ENCODE measurements around the gene KCNA10. TPM values are rescaled to one million over a fixed set of nuclear protein-coding genes. Genes with fewer than 3 reads are reported as not detected.

Gene KCNA10
- total RNA-seq = not detected

DNA sequence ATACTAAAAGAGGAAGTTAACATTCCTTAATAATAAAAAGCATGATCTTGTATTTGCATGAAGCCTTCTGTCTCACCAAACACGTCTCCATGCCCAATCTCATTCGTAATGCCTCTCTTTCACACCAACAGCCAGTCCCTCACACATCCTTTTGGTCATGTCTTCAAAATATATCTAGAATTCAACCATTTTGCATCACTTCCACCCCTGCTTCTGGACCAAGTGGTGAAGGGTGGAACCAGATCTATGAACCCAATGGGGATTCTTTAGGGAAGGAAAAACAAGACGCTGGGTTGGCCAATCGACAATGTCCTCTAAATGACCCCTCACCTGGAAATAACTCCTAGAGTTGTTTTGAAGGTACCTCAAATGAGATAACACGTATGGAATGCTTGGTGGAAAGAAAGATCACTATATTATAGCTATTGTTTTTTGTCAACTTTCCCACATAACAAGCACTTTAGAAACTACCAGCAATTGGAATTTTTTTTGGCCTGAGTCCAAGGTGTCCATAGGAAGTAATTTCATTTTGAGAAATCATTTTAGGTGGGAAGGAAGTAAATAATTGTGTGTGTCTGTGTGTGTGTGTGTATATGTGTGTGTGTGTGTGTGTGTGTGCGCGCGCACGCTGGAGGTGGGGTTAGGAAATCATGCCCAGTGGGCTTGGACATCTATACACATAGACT lies at the start of gene KCNA10:
Gene KCNA10, minus strand, starts transcription at position 51 of the 686 bp plus-strand sequence. CDS start 388 bp downstream, outside the sequence.
- no peak for DNase-seq

DNA sequence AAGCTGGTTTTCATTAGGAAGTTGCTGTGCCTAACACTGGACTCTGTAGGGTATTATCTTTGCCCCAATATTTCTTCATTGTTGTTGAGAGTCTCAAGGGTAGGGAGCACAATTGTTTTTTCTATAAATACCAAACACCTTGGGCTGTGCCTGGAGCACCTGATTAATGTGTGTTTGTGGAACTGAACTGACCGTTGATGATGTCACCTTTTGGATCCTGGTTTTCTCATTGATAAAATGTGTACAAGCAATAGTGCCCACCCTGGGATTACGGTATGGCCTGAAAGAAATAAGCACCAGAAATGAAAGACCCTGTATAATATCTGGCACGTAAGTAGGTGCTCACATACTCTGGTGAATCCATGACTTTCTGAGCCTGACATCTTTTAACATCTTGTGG lies 47.9 kb upstream of the KCNA10 start:
- no peak for DNase-seq

DNA sequence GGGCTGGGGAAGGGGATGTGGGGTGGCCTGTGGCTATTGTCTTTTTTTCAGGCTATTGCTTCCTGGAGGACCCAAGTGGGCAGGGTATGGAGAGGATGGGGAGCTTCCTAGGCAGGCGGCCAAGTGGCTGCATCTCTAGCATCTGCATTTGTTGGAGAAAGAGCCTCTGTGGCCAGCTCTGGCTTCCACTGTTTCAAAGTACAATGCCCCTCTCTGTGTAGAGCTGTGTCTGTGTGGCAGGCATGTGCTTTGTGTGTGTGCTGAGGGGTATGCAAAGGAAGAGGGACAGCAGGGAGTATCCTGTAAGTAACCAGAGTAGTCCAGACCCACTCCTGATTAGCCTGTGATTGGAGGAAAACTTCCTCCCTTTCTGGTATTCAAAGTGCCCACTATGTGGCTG lies 46.6 kb upstream of the KCNA10 start:
- peak; percentile 74 for DNase-seq

DNA sequence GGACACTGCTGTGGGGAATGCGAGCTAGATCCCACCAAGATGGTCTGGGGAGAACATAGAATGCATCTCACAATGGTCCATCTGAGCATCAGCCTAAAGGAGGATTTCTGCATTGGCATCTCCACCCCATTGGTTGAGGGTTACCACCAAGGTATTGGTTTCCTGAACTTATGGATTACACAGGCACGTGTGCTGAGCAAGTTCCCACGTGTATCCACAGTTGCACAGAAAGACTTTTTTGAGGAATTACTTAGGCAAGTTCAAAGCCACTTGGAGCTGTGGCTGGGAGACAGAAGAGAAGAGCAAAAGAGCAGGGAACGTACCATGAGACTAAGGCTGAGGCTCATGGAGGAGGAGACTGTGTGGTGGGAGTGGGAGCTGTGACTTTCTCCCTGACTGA lies 44.1 kb upstream of the KCNA10 start:
- DNase-seq = no peak

DNA sequence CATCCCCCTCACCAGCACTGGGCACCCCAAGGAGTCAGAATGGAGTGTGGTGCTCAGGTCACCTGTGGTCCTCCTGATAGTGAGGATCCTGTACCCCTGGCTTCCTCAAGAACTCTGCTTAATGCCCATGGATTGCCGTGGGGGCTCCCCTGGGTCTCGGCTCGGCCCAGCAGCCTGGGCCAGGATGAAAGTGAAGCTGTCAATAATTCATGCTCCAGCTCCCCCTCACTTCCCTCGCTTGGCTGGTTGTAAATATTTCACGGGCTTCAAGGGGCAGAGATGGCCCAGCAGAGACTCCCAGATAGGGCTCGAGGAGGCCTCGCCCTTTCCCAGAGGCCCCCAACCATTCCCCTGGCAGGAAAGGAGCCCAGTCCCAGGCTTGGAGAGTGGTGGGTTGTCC lies 42.6 kb upstream of the KCNA10 start:
- no peak for DNase-seq

DNA sequence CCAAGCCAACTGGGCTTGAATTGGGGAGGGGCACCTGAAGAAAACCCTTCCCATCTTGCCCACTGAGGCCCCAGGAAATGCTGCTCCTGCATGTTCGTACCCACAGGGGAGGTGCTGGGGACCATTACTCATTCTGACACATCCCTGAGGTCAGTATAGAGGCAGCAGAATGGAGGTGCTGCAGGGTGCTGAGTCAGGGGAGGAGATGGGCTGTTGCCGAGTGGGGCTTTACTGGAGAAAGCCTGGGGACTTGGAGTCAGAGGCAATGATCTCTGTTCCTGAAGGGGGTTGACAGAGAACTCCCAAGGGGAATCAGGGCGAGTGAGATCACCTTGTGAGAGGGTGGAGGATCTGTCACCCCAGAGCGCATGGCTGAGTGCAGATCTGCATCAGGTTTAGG lies 40.2 kb upstream of the KCNA10 start:
- DNase-seq = no peak

DNA sequence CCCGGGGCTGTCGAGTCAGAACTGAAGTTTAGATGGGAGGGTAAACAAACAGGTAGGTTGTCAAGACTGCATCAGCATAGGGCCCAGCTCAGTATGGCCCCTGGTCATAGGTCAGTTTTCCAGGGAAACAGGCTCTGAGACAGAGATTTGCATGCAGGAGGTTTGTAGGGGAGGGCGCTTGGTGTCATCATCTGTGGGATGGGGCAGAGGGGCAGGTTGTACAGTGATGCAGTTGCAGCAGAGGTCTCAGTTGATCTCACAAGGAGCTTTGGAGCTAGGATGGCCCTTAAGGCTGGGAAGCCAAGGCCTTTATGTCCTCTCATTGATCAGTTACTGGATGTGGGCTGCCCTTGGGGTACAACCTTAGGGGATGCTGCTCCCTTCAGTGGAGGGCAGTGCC lies 38.5 kb upstream of the KCNA10 start:
- no peak for DNase-seq

DNA sequence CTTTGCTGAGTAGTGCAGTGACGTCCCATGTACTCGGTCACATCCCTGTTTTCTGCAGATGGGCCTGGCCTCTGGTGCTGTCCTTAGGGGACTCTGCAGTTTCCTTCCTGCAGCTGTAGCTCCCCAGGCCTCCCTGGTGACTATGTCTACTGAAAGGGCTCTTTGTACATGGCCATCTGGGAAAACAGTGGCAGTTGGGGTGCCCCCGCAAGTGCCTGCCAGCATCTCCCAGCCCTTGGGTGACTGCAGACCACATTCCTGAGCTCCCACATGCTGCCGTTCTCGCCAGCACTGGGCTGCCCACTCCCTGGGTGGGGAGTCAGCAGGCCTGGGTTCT lies 37.5 kb upstream of the KCNA10 start:
- peak; percentile 81 for DNase-seq

DNA sequence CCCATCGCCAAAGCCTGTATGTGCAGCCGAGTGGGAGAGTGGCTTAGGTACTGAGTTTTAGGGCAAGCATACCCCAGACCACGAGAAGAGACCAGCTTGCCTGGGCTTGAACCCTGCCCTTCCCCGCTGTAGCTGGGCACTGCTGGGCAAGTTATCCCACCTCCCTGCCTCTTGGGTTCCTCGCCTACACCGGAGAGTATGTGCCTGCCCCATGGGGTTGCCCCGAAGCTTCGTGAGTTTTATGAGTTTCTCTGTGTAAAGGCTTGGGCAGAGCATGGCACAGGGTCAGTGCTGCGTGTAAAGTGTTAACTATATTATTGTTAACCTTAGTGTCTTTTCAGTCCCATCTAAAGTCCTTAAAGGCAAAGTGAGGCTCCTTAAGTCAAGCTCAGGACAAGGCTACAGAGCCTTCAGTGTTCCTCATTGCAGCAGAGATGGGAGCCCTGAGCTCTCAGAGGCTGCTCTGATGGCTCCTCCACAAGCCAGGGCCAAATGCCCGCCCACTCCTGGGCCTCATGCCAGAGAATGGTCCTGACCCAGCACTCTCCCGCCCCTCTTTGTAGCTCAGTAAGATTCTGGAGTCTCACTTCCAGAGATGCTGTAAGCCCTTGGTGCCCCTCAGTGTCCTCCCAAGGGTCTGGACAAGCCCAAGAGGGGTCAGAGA lies 37.0 kb upstream of the KCNA10 start:
- DNase-seq = peak; percentile 81

DNA sequence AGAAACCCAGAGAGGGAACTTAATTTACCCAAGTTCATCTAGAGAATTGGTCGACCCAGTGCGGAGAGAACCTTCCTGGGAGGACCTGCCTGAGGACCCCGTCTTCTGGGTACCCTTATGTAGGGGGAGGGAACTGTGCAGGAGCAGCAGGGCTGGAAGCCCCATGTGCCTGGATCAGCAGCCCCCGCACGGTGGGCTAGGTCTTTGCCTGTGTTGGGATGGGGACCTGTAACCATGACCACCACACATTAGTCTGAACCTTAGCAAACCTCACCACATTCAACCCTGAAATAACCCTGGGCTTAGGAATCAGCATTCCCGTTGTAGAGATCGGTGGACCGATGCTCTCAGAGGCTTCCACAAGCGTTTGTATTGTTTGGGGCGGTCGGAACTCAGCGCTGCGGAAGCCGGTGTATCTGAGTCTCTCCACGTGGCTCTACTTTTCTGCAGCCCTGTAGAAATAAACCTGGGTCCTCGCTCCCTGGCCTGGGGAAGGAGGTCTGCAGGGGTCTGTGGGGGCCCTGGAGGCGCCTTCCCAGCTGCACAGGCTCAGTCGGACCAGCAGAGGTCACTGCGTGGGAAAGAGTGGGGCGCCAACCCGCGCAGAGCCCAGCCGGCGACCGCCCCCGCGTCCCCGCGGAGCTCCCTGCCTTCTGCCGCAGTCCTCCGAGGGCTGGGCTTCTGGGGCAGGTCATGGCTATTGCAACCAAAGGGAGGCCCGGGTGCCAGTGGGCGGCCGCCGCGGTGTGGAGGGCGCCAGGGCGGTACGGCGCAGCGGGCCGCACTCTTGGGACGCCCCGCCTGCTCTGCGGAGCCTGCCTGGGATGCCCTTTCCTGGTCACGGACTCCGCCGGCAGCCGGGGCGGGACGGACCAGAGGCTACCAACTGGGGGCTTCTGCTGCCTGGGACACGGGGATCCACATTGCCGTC lies 36.2 kb upstream of the KCNA10 start:
- peak; percentile 64 for DNase-seq

DNA sequence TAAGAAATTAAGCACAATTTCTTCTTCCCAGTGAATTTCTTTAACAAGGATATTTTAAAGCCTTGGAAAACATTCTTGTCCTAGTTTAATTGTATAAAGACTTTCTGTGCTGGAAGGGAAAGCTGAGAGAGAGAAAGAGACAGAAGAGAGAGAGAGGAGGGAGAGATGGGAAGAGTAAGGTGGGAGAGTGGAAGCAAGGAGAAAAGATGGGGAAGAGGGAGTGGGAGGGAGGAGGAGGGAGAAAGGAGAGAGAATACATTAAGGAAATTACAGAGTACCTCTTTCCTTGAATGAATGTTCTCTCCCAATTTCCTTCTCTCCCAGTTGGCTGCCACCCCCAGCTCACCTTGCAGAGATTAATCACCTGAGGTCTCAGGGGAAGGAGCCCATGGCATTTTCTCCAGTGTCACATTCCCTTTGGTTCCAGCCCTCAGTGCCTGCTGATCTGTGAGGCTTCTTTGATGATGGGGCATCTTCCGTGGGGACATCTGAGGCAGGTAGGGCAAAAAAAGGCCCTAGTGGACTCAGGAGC lies 32.4 kb upstream of the KCNA10 start:
- no peak for DNase-seq

DNA sequence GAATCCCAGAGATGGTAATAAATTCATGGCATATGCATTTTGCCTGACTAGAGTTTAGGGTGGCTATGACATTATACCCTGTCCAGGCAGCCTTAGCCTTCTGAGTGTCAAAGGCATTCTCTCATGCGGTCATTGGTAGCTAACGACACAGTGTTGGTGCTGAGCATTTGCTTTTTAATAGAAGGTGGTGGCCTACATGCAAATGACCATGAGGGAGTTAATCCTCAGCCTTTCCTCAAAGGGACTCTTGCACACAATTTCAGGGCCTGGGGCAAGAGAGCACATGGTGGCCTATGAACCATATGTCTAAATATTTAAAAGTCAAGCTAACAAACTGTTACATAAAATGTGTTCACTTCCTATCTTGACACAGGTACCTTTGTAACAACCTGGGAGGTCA lies 30.9 kb upstream of the KCNA10 start:
- DNase-seq = no peak

DNA sequence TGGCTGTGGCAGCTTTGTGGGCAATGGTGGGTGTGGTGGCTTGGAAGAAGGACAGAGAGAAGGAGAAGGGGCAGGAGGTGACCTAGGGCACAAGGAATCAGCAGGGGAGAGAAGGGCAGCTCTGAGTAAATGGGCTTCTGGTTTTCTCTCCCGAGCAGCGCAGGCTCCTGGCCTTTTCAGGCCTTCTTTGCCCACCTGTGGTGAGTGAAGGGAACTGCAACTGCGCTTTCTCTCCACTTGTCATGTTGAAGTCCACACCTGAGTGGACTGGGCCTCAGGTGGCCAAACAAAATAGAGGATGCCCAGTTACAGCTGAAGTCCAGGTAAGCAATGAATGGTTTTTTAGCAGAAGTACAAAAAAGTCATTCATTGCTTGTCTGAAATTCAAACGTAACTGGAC lies 29.4 kb upstream of the KCNA10 start:
- DNase-seq = no peak

DNA sequence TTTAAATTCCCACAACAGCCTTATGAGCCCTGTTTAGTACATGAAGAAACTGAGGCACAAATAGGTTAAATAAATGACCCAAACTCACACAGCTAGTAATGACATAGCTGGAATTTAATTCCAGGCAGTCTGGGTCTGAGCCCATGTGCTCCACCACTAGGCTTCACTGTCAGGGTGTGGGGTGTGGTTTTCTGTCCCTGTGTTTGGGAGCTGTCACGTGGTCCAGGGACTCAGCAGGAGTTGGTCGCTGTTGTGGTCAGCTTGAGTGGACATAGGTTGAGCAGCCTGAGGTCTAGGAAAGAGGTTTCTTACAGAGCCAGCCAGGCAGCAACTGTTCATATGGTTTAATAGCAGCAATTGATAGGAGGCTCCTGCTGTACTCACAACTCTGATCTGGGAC lies 28.0 kb upstream of the KCNA10 start:
- DNase-seq = no peak

DNA sequence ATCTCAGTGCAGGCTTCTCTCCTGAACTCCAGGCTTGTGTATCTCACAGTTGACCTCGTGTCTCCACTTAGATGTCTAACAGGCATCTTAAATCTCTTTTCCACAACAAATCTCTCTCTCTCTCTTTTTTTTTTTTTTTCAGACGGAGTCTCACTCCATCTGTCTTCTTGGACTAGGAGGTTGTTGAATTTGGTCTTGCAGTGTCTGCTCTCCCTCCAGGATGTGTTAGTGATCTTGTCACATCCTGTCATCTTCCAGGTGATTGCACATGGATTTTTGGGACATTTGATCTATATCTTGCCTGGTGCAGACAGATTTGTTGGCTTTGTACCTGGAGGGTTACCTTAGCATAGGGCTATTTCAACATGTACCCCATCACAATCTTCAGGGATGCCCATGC lies 26.5 kb upstream of the KCNA10 start:
- DNase-seq = no peak

DNA sequence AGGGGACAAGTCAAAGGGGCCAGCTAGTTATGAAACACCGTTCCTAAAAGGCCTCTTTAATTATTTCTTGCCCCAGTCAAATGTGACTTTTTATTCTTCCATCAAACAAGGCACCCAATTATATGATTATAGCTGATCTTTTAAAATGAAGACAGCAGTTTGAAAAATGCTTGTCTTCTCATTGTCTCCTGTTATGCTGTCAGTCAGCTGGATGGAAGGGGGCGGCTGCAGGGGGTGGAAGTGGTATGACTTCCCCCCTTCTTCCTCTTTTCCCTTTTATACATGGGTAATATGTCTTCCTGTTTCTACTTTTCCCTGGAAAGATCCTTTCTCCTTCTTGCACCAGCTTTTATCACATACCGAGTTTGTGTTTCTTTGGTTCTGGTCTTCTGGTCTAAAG lies 25.8 kb upstream of the KCNA10 start:
- no peak for DNase-seq

DNA sequence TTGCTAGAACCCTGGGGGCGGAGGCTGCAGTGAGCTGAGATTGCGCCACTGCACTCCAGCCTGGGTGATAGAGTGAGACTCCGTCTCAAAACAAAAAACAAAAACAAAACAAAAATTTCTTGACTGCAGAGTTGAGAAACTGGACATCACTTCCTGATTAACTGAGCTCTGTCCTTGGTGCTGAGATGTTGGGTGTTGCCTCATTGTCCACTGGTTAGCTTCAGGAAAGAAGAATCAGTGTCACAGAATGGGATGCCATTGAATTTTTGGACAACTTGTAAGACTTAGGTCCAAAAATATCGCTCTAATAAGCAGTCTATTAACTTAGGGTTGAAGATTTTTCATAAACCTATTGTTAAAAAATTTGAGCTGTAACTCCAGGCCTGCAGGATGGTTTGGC lies 23.8 kb upstream of the KCNA10 start:
- no peak for DNase-seq

DNA sequence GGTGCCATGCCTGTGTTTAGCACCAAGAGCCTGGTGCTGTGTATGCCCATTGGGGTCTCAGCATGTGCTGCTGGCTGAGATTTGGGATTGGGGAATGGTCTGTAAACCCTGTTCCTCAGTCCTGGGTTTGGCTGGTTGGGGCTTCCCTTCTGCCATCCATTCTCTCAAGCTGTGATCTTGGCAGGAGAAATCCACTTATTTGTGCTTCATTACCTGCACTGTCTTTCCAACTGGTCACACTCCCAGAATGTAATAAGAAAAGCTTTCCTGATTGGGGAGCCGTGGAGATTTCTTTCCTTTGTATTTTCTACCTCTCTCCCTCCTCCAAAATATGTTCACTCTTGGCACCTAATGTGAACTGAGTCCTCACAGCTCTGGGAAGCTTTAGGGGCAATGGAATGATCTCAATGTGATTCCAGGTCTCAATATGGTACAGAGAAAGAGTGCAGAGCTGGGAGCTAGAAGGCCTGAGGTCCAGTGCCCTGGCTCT lies 23.0 kb upstream of the KCNA10 start:
- no peak for DNase-seq

DNA sequence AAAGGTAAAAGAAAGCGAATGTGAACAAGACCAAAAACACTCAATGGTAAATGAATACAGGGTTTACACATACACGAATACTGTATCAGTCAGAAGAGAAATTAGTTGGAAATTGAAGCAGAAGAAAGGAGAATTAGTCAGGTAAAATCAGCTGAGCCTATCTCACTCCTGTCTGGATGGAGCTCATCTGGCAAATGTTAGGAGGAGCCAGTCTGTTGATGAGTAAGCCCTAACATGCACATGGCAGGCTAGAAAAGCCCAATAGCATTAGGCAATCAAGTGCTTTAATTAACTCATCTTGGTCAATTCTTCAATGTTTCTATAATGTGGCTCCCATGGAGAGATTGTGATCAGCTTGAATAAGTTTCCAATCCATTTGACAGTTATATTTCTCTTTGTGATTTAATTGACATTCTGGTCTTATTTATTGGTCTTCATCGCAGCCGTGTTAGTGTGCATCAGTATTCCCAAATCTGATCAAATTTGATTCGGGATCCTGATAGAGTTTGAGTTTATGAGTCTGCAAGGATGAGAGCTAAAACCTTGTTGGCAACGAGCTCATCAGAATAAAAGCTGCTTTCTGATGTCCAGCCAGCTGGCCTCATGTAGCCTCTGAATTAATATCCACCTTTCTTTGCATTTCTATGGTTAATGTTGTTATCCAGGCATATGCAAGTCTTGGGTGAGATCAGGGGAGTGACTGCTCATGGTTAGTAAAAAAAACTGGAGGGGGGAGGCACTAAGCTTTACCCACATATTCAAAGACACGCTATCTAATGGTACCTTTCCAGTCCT lies 22.1 kb upstream of the KCNA10 start:
- DNase-seq = no peak

DNA sequence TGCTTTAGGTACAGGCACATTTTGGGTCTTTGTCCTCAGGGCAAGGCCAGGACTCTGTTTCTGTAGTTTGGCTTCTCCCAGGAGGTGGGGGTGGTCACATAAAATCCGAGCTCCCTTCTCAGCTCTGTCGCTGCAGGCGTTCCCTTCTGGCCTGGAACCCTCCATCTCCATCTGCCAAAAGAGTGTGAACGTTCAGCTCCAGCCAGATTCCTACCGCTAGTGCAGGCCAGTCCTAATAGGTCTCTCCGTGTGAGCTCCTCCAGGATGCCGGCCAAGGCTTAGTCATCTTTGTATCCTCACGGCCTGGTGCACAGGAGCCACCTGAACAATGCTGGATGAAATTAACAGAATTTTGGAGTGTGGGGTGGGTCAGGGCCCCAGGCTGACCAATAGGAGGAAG lies 19.9 kb upstream of the KCNA10 start:
- DNase-seq = peak; percentile 18

DNA sequence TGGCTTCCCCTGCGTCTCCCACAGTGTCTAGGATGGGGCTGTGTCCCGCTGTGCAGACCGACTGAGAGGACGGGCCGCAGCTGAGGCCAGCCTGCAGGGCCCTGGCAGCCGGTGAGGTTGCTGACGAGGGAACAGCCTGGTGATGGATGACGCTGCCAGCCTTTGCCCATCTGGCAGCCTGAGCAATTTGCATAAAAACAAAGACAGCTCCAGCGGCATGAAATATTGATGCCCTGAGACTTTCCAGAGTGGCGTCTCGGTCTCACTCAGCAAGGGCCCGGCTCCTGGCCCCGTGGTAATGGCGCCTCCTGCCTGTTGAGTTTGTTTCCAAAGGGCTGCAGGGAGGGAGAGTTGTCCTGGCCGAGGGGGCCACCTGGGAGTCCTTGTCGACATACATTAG lies 19.1 kb upstream of the KCNA10 start:
- DNase-seq = peak; percentile 74

DNA sequence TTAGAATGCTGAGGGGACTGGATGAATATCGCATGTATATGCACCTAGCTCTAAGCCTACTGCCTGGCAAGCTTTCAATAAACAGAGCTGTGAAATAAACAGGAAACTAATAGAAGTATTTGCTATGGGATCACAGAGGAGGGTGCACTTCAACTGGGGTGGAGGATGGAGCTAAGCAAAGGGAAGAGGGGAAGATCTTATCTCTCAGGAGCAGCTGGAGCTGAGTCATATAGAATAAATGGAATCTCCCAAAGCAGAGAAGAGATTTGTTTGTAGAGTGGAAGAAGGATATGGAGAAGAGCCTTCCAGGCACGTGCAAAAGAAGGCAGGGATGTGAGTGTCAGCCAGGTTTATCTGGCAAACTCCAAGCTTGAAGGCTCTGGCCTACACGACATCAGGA lies 17.0 kb upstream of the KCNA10 start:
- DNase-seq = no peak

All from occipital lobe (tissue), 2 donors.